NT2/D1 (cell line): ENCODE data around the gene MPO.

Experiments used
- SUZ12 ChIP-seq: IDR thresholded peaks from 2 replicates; pipeline ENCODE4 v1.6.1; 2011; ENCODE audit not compliant: insufficient read length, insufficient read depth; ENCODE audit errors: extremely low read depth
- ZNF274 ChIP-seq: IDR thresholded peaks from 2 replicates; pipeline ENCODE4 v1.6.1; 2011; ENCODE audit warnings: mild to moderate bottlenecking, low read depth, low read length

- TF ChIP-seq ZNF274 (no peak), SUZ12 (no peak)
Observed at GRCh38 chr17:58267347-58268324, 13.1 kb downstream of the MPO start.
